ENCODE results near the gene SVIP. TPM values are rescaled to one million over a fixed set of nuclear protein-coding genes. Genes with fewer than 3 reads are reported as not detected.

The SVIP gene
- total RNA-seq: 16.9 and 22.1 TPM in 2 replicates

- DNase-seq (peak; percentile 86), ATAC-seq (ENCODE audit: low read depth) (peak; percentile 97)
- peaks cover 14% of the 10 kb centered on the region for H3K4me1 Mint-ChIP-seq
- H3K27me3 Mint-ChIP-seq: no peaks in the 10 kb centered on the region
- ChIA-PET POLR2A (interaction anchor here (0.6 to 1.5 kb wide), 3 partner anchors 48 to 204 kb away, joined by 4 to 15 read pairs (median 5); partner anchors contain the start of gene FANCF), CTCF (interaction anchor here (0.6 to 2.1 kb wide), 8 partner anchors 8 to 460 kb away, joined by 3 to 11 read pairs (median 3); no protein-coding TSS in a partner anchor)
- peak within 1 kb of the TSS; percentile 84 for H3K27ac Mint-ChIP-seq
- no peak for TF ChIP-seq CTCF (IDR thresholded peaks at IDR 0.05)
- H3K9me3 Mint-ChIP-seq: no peaks in the 10 kb centered on the region
- intact Hi-C loops (cut with micrococcal nuclease): loop anchor here (1.0 kb wide), 3 partner anchors 42 to 495 kb away; partner anchors contain the start of gene FANCF
- H3K4me3 Mint-ChIP-seq: peak within 1 kb of the TSS; percentile 94
- peaks cover 18% of the 10 kb centered on the region for H3K36me3 Mint-ChIP-seq (ENCODE audit: low read depth)
Observed at GRCh38 chr11:22829231-22830081, at the start of gene SVIP. TSS of gene SVIP (minus strand) at chr11:22829801. CDS start at chr11:22829748, 53 bp downstream.

- POLR2A ChIA-PET: no interaction called here
- CTCF ChIA-PET: no interaction called here
- Mint-ChIP-seq H3K4me3 (no peak overlapping the region), H3K9me3 (no peaks in the 10 kb centered on the region), H3K4me1 (no peaks in the 10 kb centered on the region), H3K27ac (no peak overlapping the region), H3K36me3 (ENCODE audit: low read depth) (no peaks in the 10 kb centered on the region), H3K27me3 (peaks cover 4% of the 10 kb centered on the region)
- no peak for ATAC-seq (ENCODE audit: low read depth)
- DNase-seq: no peak
- intact Hi-C loops (cut with micrococcal nuclease): loop anchor here (5.0 kb wide), 1 partner anchor 664 kb away; no protein-coding TSS in a partner anchor
- TF ChIP-seq CTCF (IDR thresholded peaks at IDR 0.05): no peak
Observed at GRCh38 chr11:22878604-22879003, 49.0 kb upstream of the SVIP start.

- Mint-ChIP-seq H3K4me1 (no peaks in the 10 kb centered on the region), H3K27me3 (peaks cover 4% of the 10 kb centered on the region), H3K4me3 (no peak overlapping the region), H3K9me3 (no peaks in the 10 kb centered on the region), H3K36me3 (ENCODE audit: low read depth) (no peaks in the 10 kb centered on the region), H3K27ac (no peak overlapping the region)
- no peak for ATAC-seq (ENCODE audit: low read depth)
- ChIA-PET POLR2A (no interaction called here), CTCF (no interaction called here)
- DNase-seq: no peak
- TF ChIP-seq CTCF (IDR thresholded peaks at IDR 0.05): no peak
- intact Hi-C loops (cut with micrococcal nuclease): loop anchor here (5.0 kb wide), 1 partner anchor 664 kb away; no protein-coding TSS in a partner anchor
Observed at GRCh38 chr11:22878039-22878438, 48.4 kb upstream of the SVIP start.

DNA sequence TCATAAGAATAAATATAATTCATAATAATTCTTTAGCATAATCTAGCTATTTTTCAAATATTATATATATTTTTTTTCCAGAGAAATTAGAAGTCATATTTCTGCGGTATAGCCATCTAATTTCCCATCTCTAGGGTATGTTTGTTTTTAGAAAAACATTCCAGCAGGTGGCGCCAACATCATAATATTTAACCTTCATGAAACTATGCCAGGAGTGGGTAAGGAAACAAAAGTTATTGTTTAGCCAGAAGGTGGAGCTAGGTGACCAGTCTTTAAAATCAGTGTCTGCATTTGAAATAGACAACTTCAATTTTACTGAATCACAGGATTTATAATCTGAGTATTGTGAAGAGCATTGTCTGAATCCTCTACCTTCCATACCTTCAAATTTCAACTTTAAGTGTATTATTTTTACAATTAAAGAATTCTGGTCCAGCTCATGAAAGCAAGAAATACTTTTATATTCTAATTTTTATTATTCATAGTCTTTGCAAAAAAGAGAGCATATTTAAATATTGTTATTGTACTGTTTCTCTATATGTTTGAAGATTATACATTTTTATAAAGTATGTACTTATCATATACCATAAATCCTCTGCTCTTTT lies 46.4 kb upstream of the SVIP start:
- POLR2A ChIA-PET: no interaction called here
- peak; percentile 74 for ATAC-seq (ENCODE audit: low read depth)
- peak; percentile 77 for TF ChIP-seq CTCF (IDR thresholded peaks at IDR 0.05)
- DNase-seq: no peak
- Mint-ChIP-seq H3K4me1 (no peaks in the 10 kb centered on the region), H3K9me3 (no peaks in the 10 kb centered on the region), H3K27ac (no peak overlapping the region), H3K36me3 (ENCODE audit: low read depth) (no peaks in the 10 kb centered on the region), H3K27me3 (peaks cover 4% of the 10 kb centered on the region), H3K4me3 (no peak overlapping the region)
- intact Hi-C loops (cut with micrococcal nuclease): loop anchor here (5.0 kb wide), 1 partner anchor 666 kb away; no protein-coding TSS in a partner anchor
- CTCF ChIA-PET: interaction anchor here (1.1 to 3.5 kb wide), 4 partner anchors 9 to 47 kb away, joined by 3 to 11 read pairs (median 4); partner anchors contain the start of gene SVIP

DNA sequence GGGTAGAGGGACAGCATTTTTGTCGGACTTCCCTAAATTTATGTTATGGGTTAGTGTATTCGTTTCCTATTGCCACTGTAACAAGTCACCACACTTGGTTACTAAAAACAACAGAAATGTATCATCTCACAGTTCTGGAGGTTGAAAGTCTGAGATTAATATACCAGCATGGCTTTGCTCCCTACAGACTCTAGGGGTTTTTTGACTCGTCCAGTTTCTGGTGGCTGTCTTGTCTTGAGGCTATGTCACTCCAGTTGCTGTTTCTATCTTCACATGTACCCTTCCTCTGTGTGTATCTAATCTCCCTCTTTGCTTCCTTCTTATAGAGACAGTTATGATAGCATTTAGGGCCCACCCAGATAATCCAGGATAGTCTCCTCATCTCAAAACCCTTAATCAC lies 39.7 kb upstream of the SVIP start:
- Mint-ChIP-seq H3K27me3 (no peaks in the 10 kb centered on the region), H3K4me1 (no peaks in the 10 kb centered on the region), H3K36me3 (ENCODE audit: low read depth) (no peaks in the 10 kb centered on the region), H3K4me3 (no peak overlapping the region), H3K9me3 (no peaks in the 10 kb centered on the region), H3K27ac (no peak overlapping the region)
- DNase-seq (no peak), ATAC-seq (ENCODE audit: low read depth) (no peak)
- CTCF ChIA-PET: no interaction called here
- no peak for TF ChIP-seq CTCF (IDR thresholded peaks at IDR 0.05)
- POLR2A ChIA-PET: no interaction called here
- intact Hi-C loops (cut with micrococcal nuclease): no loop called here

Data from activated B cell treated with CpG ODN at 0.5 μM for 24 hours (primary cell).